PC-9 (cell line): Measurements from ENCODE around the gene CDH10. TPM values are rescaled to one million over a fixed set of nuclear protein-coding genes. Genes with fewer than 3 reads are reported as not detected.

Experiments
- BruUV-seq: library from RNA; stranded (reverse); fragments of 400-500 nt; replicated peaks from 2 replicates; lab custom pipeline; 2021; lab: Mats Ljungman, UMichigan
- CTCF ChIA-PET: fragments of 300-600 bp; sonication (Branson Sonifier 250); formaldehyde crosslinking; loops from one replicate; lab custom pipeline; 2022; ENCODE audit warnings: antibody characterized with exemption; lab: Charles Lee
- POLR2A ChIA-PET: fragments of 300-600 bp; sonication (Branson Sonifier 250); formaldehyde crosslinking; loops from one replicate; lab custom pipeline; 2022; ENCODE audit warnings: antibody characterized with exemption; ENCODE audit not compliant: unreplicated experiment; lab: Charles Lee
- DNase-seq, 2 experiments: peaks; one replicate each; pipeline versions ENCODE4 v3.0.0 to v3.0.0-alpha.2; 2015 to 2022; ENCODE audit warnings: mixed read lengths in 1 of 2
- H2AFZ ChIP-seq: fragments of 200-600 bp; sonication (generic); 2 replicates; pipeline ENCODE4 v1.8.1; 2017; ENCODE audit warnings: antibody characterized with exemption
- H3F3A ChIP-seq: fragments of 200-600 bp; sonication (generic); 2 replicates; pipeline ENCODE4 v1.8.1; 2017; ENCODE audit warnings: antibody characterized with exemption, mild to moderate bottlenecking, low read depth; ENCODE audit not compliant: insufficient read depth
- H3K27ac ChIP-seq: fragments of 200-600 bp; sonication (generic); 2 replicates; pipeline ENCODE4 v1.6.1; 2016; ENCODE audit warnings: mixed run types
- H3K27me3 ChIP-seq: fragments of 200-600 bp; sonication (generic); 2 replicates; pipeline ENCODE4 v1.6.1; 2016; ENCODE audit warnings: low read depth, mixed run types; ENCODE audit not compliant: insufficient read depth
- H3K36me3 ChIP-seq: fragments of 200-600 bp; sonication (generic); 2 replicates; pipeline ENCODE4 v1.6.1; 2016; ENCODE audit warnings: low read depth, mixed run types
- H3K4me1 ChIP-seq: fragments of 200-600 bp; sonication (generic); replicated peaks from 2 replicates; pipeline ENCODE4 v1.6.1; 2016; ENCODE audit warnings: mixed run types; ENCODE audit not compliant: insufficient read depth
- H3K4me2 ChIP-seq: fragments of 200-600 bp; sonication (generic); 2 replicates; pipeline ENCODE4 v1.6.1; 2017; ENCODE audit warnings: mixed run types
- H3K4me3 ChIP-seq: fragments of 200-600 bp; sonication (generic); 2 replicates; pipeline ENCODE4 v1.6.1; 2016; ENCODE audit warnings: mixed run types
- H3K79me2 ChIP-seq: fragments of 200-600 bp; sonication (generic); 2 replicates; pipeline ENCODE4 v1.6.1; 2017; ENCODE audit warnings: low read depth, mixed run types
- H3K9me2 ChIP-seq: fragments of 200-600 bp; sonication (generic); 2 replicates; pipeline ENCODE4 v1.8.1; 2017; ENCODE audit warnings: mild to moderate bottlenecking; ENCODE audit not compliant: insufficient read depth
- H3K9me3 ChIP-seq: fragments of 200-600 bp; sonication (generic); 2 replicates; pipeline ENCODE4 v1.8.1; 2016; ENCODE audit warnings: low read depth; ENCODE audit not compliant: insufficient read depth
- H4K20me1 ChIP-seq: fragments of 200-600 bp; sonication (generic); 2 replicates; pipeline ENCODE4 v1.8.1; 2017; ENCODE audit not compliant: insufficient read depth
- EZH2 ChIP-seq: fragments of 200-600 bp; sonication (generic); IDR thresholded peaks from 2 replicates; pipeline ENCODE4 v1.8.0; 2017; ENCODE audit warnings: antibody characterized with exemption, low read depth
- intact Hi-C: fragments of 100-400 bp; cut with micrococcal nuclease; formaldehyde crosslinking; loops from one replicate; pipeline ENCODE4 v1.10.0; 2022; ENCODE audit not compliant: unreplicated experiment
- total RNA-seq: library from RNA; stranded (reverse); gene quantifications from 2 replicates; pipeline ENCODE4 v1.2.3, GENCODE V29; 2021
- TF ChIP-seq, protein P1 (sequence below): fragments of 200-600 bp; sonication (generic); conservative IDR thresholded peaks from 2 replicates; pipeline ENCODE4 v1.6.1; 2017; ENCODE audit warnings: mixed run types, antibody characterized with exemption, mild to moderate bottlenecking, moderate library complexity

CDH10 gene
- total RNA-seq, 1 experiment from 2014 or later = 0.20 TPM

DNA sequence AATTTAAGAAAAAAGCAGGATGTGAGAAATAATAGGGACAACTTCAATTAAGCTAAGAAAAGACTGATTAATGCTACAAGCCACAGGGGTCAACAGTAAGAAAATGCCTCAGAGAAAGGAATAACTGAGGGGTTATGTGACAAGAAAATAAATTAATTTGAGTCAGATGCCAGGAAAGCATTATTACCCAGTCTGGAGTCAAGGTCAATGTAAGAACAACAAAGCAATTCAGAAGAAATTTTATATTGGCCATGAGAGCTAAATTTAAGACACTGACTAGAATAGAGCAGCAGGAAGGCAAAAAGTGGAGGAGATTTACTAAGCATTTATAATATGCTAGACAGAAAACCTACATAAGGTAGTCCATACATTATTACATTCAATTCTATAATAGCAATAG, 73.5 kb downstream of the CDH10 start:
- Histone ChIP-seq H3K9me2 (no peaks in the 10 kb centered on the region), H3K36me3 (no peaks in the 10 kb centered on the region), H3K79me2 (no peaks in the 10 kb centered on the region), H3K27ac (no peak overlapping the region), H3K4me1 (no peaks in the 10 kb centered on the region), H3F3A (no peaks in the 10 kb centered on the region), H4K20me1 (no peaks in the 10 kb centered on the region), H3K27me3 (no peaks in the 10 kb centered on the region), H3K9me3 (no peaks in the 10 kb centered on the region), H3K4me3 (no peak overlapping the region), H3K4me2 (no peak overlapping the region), H2AFZ (no peak overlapping the region)
- intact Hi-C loops = no loop called here
- DNase-seq = no peak
- ChIA-PET CTCF (no interaction called here), POLR2A (no interaction called here)
- no TSS peak for BruUV-seq
- TF ChIP-seq, protein P1, sequence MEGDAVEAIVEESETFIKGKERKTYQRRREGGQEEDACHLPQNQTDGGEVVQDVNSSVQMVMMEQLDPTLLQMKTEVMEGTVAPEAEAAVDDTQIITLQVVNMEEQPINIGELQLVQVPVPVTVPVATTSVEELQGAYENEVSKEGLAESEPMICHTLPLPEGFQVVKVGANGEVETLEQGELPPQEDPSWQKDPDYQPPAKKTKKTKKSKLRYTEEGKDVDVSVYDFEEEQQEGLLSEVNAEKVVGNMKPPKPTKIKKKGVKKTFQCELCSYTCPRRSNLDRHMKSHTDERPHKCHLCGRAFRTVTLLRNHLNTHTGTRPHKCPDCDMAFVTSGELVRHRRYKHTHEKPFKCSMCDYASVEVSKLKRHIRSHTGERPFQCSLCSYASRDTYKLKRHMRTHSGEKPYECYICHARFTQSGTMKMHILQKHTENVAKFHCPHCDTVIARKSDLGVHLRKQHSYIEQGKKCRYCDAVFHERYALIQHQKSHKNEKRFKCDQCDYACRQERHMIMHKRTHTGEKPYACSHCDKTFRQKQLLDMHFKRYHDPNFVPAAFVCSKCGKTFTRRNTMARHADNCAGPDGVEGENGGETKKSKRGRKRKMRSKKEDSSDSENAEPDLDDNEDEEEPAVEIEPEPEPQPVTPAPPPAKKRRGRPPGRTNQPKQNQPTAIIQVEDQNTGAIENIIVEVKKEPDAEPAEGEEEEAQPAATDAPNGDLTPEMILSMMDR = no peak
- TF ChIP-seq EZH2 = no peak

DNA sequence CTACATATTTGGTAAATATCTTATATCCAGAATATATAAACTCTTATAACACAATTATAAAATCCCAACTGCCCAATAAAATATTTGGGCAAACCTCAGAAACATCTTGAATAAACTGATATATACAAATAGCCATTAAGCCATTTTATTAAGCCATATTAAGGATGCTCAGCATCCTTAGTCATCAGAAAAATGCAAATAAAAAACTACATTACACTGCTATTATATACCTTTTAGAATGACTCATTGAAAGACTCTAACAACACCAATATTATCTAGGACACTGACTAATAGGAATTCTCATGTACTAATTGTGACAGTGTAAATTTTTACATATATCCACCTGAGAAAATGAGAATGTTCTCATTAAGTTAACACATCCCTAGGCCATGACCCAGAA, 77.8 kb downstream of the CDH10 start:
- Histone ChIP-seq H3K4me3 (no peak overlapping the region), H3K9me3 (no peaks in the 10 kb centered on the region), H3K4me1 (no peaks in the 10 kb centered on the region), H3K36me3 (no peaks in the 10 kb centered on the region), H3K27me3 (no peaks in the 10 kb centered on the region), H2AFZ (no peak overlapping the region), H3K9me2 (no peaks in the 10 kb centered on the region), H4K20me1 (no peaks in the 10 kb centered on the region), H3K79me2 (no peaks in the 10 kb centered on the region), H3K27ac (no peak overlapping the region), H3F3A (no peaks in the 10 kb centered on the region), H3K4me2 (no peak overlapping the region)
- ChIA-PET POLR2A (no interaction called here), CTCF (no interaction called here)
- DNase-seq = no peak
- BruUV-seq = no TSS peak
- intact Hi-C loops = no loop called here
- TF ChIP-seq EZH2 = no peak
- TF ChIP-seq, protein P1 = no peak

DNA sequence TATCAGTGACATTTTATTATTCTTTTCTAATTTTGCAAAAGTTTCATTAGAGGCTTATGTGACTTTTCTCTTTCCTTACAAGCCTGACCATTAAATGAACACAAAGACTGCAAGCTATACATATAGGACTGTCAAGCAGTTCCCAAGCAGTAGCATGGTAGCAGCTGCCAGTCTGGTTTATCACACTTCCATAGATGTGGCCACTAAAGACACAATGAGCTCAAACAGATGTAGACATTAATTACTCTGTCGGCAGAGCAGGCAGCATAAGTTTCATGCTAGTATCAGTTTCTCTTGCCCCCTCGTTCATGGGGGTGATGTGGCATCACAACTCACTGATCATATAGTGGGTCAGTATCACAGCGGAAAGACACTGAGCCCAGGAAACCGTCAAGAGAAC, 89.5 kb downstream of the CDH10 start:
- no peak for DNase-seq
- Histone ChIP-seq H3K4me2 (no peak overlapping the region), H3K9me2 (no peaks in the 10 kb centered on the region), H3K27me3 (no peaks in the 10 kb centered on the region), H3F3A (no peaks in the 10 kb centered on the region), H3K4me3 (no peak overlapping the region), H3K9me3 (no peaks in the 10 kb centered on the region), H2AFZ (no peak overlapping the region), H4K20me1 (no peaks in the 10 kb centered on the region), H3K27ac (no peak overlapping the region), H3K4me1 (no peaks in the 10 kb centered on the region), H3K36me3 (no peaks in the 10 kb centered on the region), H3K79me2 (no peaks in the 10 kb centered on the region)
- intact Hi-C loops = no loop called here
- BruUV-seq = no TSS peak
- CTCF ChIA-PET = interaction anchor here (0.5 kb wide), 1 partner anchor 453 kb away, joined by 3 read pairs; no protein-coding TSS in a partner anchor
- TF ChIP-seq, protein P1 = no peak
- no peak for TF ChIP-seq EZH2
- POLR2A ChIA-PET = no interaction called here
